ENCODE results near the gene NUB1.

- TF ChIP-seq CTCF (IDR thresholded peaks at IDR 0.05; ENCODE audit: low read depth, low read length, poor library complexity, severe bottlenecking): no peak
- TF ChIP-seq EZH2phosphoT487 (IDR thresholded peaks at IDR 0.05; ENCODE audit: borderline replicate concordance, low read length): no peak
Measured at GRCh38 chr7:151312831-151313809, 28.5 kb upstream of the NUB1 start.
